Activated CD8-positive, alpha-beta memory T cell treated with anti-CD3 and anti-CD28 coated beads, Interleukin-2, amount 50 U/mL, for 24 hours (primary cell): Measurements from ENCODE around the gene IMP4.

Experiments
- DNase-seq: peaks from one replicate; pipeline ENCODE4 v3.0.0-alpha.2; 2020; ENCODE audit errors: extremely low read depth

The IMP4 gene

GRCh38 chr2:130378206-130378897 lies 35.7 kb downstream of the IMP4 start:
- DNase-seq = no peak

GRCh38 chr2:130378898-130379214 lies 36.2 kb downstream of the IMP4 start:
- no peak for DNase-seq

GRCh38 chr2:130380096-130380934 lies 37.6 kb downstream of the IMP4 start:
- no peak for DNase-seq

GRCh38 chr2:130381145-130381544 lies 38.4 kb downstream of the IMP4 start:
- DNase-seq = no peak

GRCh38 chr2:130381619-130382018 lies 38.9 kb downstream of the IMP4 start:
- DNase-seq = no peak

GRCh38 chr2:130382313-130382917 lies 39.7 kb downstream of the IMP4 start:
- no peak for DNase-seq

GRCh38 chr2:130385709-130386108 lies 43.0 kb downstream of the IMP4 start:
- no peak for DNase-seq

GRCh38 chr2:130387071-130387400 lies 44.3 kb downstream of the IMP4 start:
- no peak for DNase-seq

GRCh38 chr2:130387804-130388203 lies 45.1 kb downstream of the IMP4 start:
- no peak for DNase-seq

- DNase-seq = no peak
These were observed 45.7 kb downstream of the IMP4 start for GRCh38 chr2:130388221-130388907.

GRCh38 chr2:130389358-130389757 lies 46.7 kb downstream of the IMP4 start:
- DNase-seq = no peak

- no peak for DNase-seq
These were observed 47.1 kb downstream of the IMP4 start for GRCh38 chr2:130389783-130390182.

GRCh38 chr2:130390460-130391057 lies 47.9 kb downstream of the IMP4 start:
- DNase-seq = no peak

GRCh38 chr2:130391058-130391871 lies 48.6 kb downstream of the IMP4 start:
- no peak for DNase-seq

- no peak for DNase-seq
These were observed 49.4 kb downstream of the IMP4 start for GRCh38 chr2:130391872-130392670.

- no peak for DNase-seq
These were observed 50.7 kb downstream of the IMP4 start for GRCh38 chr2:130393318-130393910.
